CD4-positive, alpha-beta memory T cell (primary cell): Measurements from ENCODE around the gene DUSP28. TPM values are rescaled to one million over a fixed set of nuclear protein-coding genes. Genes with fewer than 3 reads are reported as not detected.
A peak's percentile ranks its signal among the peaks of the same experiment; 100 is the strongest.

Experiments used
- CTCF ChIA-PET: fragments of 350-600 bp; sonication (Branson Sonifier 250); formaldehyde crosslinking; loops from one replicate; lab custom pipeline; 2021; ENCODE audit warnings: inconsistent platforms; ENCODE audit not compliant: partially characterized antibody; lab: Charles Lee
- POLR2A ChIA-PET: fragments of 350-600 bp; sonication (Branson Sonifier 250); formaldehyde crosslinking; loops from one replicate; lab custom pipeline; 2021; ENCODE audit not compliant: partially characterized antibody; lab: Charles Lee
- DNase-seq, 5 donors: peaks; one replicate each; pipeline versions ENCODE4 v3.0.0 to v3.0.0-alpha.2; 2020 to 2022; ENCODE audit warnings: mixed read lengths in 1 of 5
- H3K27ac ChIP-seq: one replicate; pipeline ENCODE4 v1.7.0; 2013; ENCODE audit warnings: low read depth, low read length
- H3K27me3 ChIP-seq: 2 replicates; pipeline ENCODE4 v1.7.0; 2013; ENCODE audit warnings: mild to moderate bottlenecking, low read length, moderate library complexity; ENCODE audit not compliant: insufficient read depth
- H3K36me3 ChIP-seq: 2 replicates; pipeline ENCODE4 v1.7.0; 2013; ENCODE audit warnings: mild to moderate bottlenecking, low read length, moderate library complexity; ENCODE audit not compliant: insufficient read depth
- H3K4me1 ChIP-seq: 2 replicates; pipeline ENCODE4 v1.7.0; 2013; ENCODE audit warnings: mild to moderate bottlenecking, low read length, moderate library complexity; ENCODE audit not compliant: insufficient read depth
- H3K4me3 ChIP-seq, 2 donors: one replicate each; pipeline ENCODE4 v1.7.0; 2013; ENCODE audit warnings: low read length in 2 of 2, mild to moderate bottlenecking in 1 of 2
- H3K9me3 ChIP-seq, 2 donors: one replicate each; pipeline ENCODE4 v1.7.0; 2013; ENCODE audit warnings: low read length in 2 of 2, control low read depth in 1 of 2; ENCODE audit not compliant: control insufficient read depth in 1 of 2
- H3K27ac Mint-ChIP-seq, 7 donors: one replicate each; pipeline ENCODE4 v1.8.0; 2020 to 2021; ENCODE audit warnings: mixed read lengths in 7 of 7, mild to moderate bottlenecking in 6 of 7, inconsistent platforms in 3 of 7, moderate library complexity in 3 of 7
- H3K27me3 Mint-ChIP-seq, 2 donors: one replicate each; pipeline ENCODE4 v1.8.0; 2020 to 2021; ENCODE audit warnings: mixed read lengths in 2 of 2
- H3K36me3 Mint-ChIP-seq, 2 donors: one replicate each; pipeline ENCODE4 v1.8.0; 2020 to 2021; ENCODE audit warnings: mixed read lengths in 2 of 2, inconsistent platforms in 1 of 2, mild to moderate bottlenecking in 1 of 2
- H3K4me1 Mint-ChIP-seq, 4 donors: one replicate each; pipeline ENCODE4 v1.8.0; 2020 to 2021; ENCODE audit warnings: mixed read lengths in 4 of 4, mild to moderate bottlenecking in 1 of 4
- H3K4me3 Mint-ChIP-seq, 8 donors: one replicate each; pipeline ENCODE4 v1.8.0; 2020 to 2021; ENCODE audit warnings: mixed read lengths in 8 of 8, mild to moderate bottlenecking in 7 of 8, moderate library complexity in 6 of 8, inconsistent platforms in 3 of 8
- H3K9me3 Mint-ChIP-seq, 8 donors: one replicate each; pipeline ENCODE4 v1.8.0; 2020 to 2021; ENCODE audit warnings: mixed read lengths in 8 of 8, mild to moderate bottlenecking in 5 of 8, inconsistent platforms in 3 of 8, moderate library complexity in 1 of 8
- intact Hi-C: fragments of 100-400 bp; cut with micrococcal nuclease; formaldehyde crosslinking; loops from one replicate; pipeline ENCODE4 v1.15.1; 2023
- polyA plus RNA-seq, 2 donors: library from polyadenylated mRNA; unstranded; fragments of 300-500 nt; fragmentation: Illumina TruSeq; gene quantifications; one replicate each; pipeline ENCODE4 v1.2.3, GENCODE V29; 2021
- total RNA-seq, 2 experiments: library from RNA; stranded (reverse); gene quantifications; one replicate each; pipeline ENCODE4 v1.2.3, GENCODE V29; 2021

The DUSP28 gene
- total and polyA plus RNA-seq, 4 experiments from 2014 or later = 16.3 to 19.4 (median 18.4) TPM

- H3K27ac Mint-ChIP-seq = peak overlapping the region in 2 of 7 donors; percentile 21 to 31
- CTCF ChIA-PET = no interaction called here
- H3K36me3 ChIP-seq = peaks cover 52% of the 10 kb centered on the region
These were observed 15.2 kb downstream of the DUSP28 start for GRCh38 chr2:240575101-240575965.

GRCh38 chr2:240576036-240576435 is 15.9 kb downstream of the DUSP28 start:
- intact Hi-C loops = no loop called here
- H3K4me1 ChIP-seq = peaks cover 36% of the 10 kb centered on the region
- peaks cover 52% of the 10 kb centered on the region for H3K36me3 ChIP-seq
- no peak for DNase-seq
- peaks cover 0 to 2% (median 0%) of the 10 kb centered on the region in 8 donors for H3K9me3 Mint-ChIP-seq
- no peaks in the 10 kb centered on the region for H3K27me3 Mint-ChIP-seq
- H3K27me3 ChIP-seq = no peaks in the 10 kb centered on the region
- H3K4me3 Mint-ChIP-seq = no peak overlapping the region
- H3K4me3 ChIP-seq = no peak overlapping the region
- POLR2A ChIA-PET = interaction anchor here (7.0 to 20.6 kb wide), 3 partner anchors 10 to 20 kb away, joined by 131 to 461 read pairs (median 249); partner anchors contain the start of genes ANKMY1, CAPN10 and DUSP28
- no peaks in the 10 kb centered on the region for H3K9me3 ChIP-seq
- peaks cover 7 to 34% of the 10 kb centered on the region in 2 donors for H3K36me3 Mint-ChIP-seq
- H3K27ac Mint-ChIP-seq = peak overlapping the region in 1 of 7 donors; percentile 21
- no peak overlapping the region for H3K27ac ChIP-seq
- peaks cover 18 to 37% (median 25%) of the 10 kb centered on the region in 4 donors for H3K4me1 Mint-ChIP-seq
- CTCF ChIA-PET = interaction anchor here (2.2 kb wide), 1 partner anchor 10 kb away, joined by 6 read pairs; no protein-coding TSS in a partner anchor

More at GRCh38 chr2:240575101-240575965, 15.2 kb downstream of the DUSP28 start:
- H3K4me1 ChIP-seq = peaks cover 36% of the 10 kb centered on the region
- intact Hi-C loops = no loop called here
- Mint-ChIP-seq H3K4me1 (peaks cover 21 to 43% (median 28%) of the 10 kb centered on the region in 4 donors), H3K4me3 (no peak overlapping the region), H3K9me3 (no peaks in the 10 kb centered on the region), H3K36me3 (peaks cover under 1 to 41% of the 10 kb centered on the region in 2 donors), H3K27me3 (no peaks in the 10 kb centered on the region)
- POLR2A ChIA-PET = interaction anchor here (7.0 to 20.6 kb wide), 3 partner anchors 10 to 19 kb away, joined by 131 to 461 read pairs (median 249); partner anchors contain the start of genes ANKMY1, CAPN10 and DUSP28
- no peak overlapping the region for H3K27ac ChIP-seq
- no peaks in the 10 kb centered on the region for H3K9me3 ChIP-seq
- peak in 1 of 5 donors; percentile 20 for DNase-seq
- H3K27me3 ChIP-seq = no peaks in the 10 kb centered on the region
- H3K4me3 ChIP-seq = no peak overlapping the region

- Mint-ChIP-seq H3K9me3 (peaks cover 0 to 2% (median 0%) of the 10 kb centered on the region in 8 donors), H3K27ac (peak overlapping the region in 1 of 7 donors; percentile 21), H3K36me3 (peaks cover 11 to 30% of the 10 kb centered on the region in 2 donors), H3K4me1 (peaks cover 15 to 31% (median 22%) of the 10 kb centered on the region in 4 donors), H3K27me3 (no peaks in the 10 kb centered on the region), H3K4me3 (no peak overlapping the region)
- DNase-seq = no peak
- no peaks in the 10 kb centered on the region for H3K27me3 ChIP-seq
- ChIA-PET CTCF (interaction anchor here (0.9 to 2.2 kb wide), 3 partner anchors 10 to 63 kb away, joined by 3 to 6 read pairs (median 3); partner anchors contain the start of gene CAPN10), POLR2A (interaction anchor here (4.0 to 20.6 kb wide), 4 partner anchors 8 to 20 kb away, joined by 42 to 461 read pairs (median 190); partner anchors contain the start of genes ANKMY1, CAPN10, DUSP28 and RNPEPL1)
- H3K9me3 ChIP-seq = no peaks in the 10 kb centered on the region
- no peak overlapping the region for H3K4me3 ChIP-seq
- peaks cover 52% of the 10 kb centered on the region for H3K36me3 ChIP-seq
- peaks cover 32% of the 10 kb centered on the region for H3K4me1 ChIP-seq
- H3K27ac ChIP-seq = no peak overlapping the region
- intact Hi-C loops = no loop called here
These were observed 16.5 kb downstream of the DUSP28 start for GRCh38 chr2:240576436-240577205.

- ChIA-PET CTCF (interaction anchor here (0.9 to 2.2 kb wide), 4 partner anchors 9 to 63 kb away, joined by 3 to 6 read pairs (median 3); partner anchors contain the start of genes CAPN10 and RNPEPL1), POLR2A (interaction anchor here (4.0 to 20.6 kb wide), 4 partner anchors 9 to 21 kb away, joined by 42 to 461 read pairs (median 190); partner anchors contain the start of genes ANKMY1, CAPN10, DUSP28 and RNPEPL1)
- Mint-ChIP-seq H3K27me3 (no peaks in the 10 kb centered on the region), H3K27ac (no peak overlapping the region), H3K36me3 (peaks cover 20 to 30% of the 10 kb centered on the region in 2 donors), H3K9me3 (peaks cover 0 to 2% (median 0%) of the 10 kb centered on the region in 8 donors), H3K4me1 (peaks cover 15 to 32% (median 25%) of the 10 kb centered on the region in 4 donors), H3K4me3 (no peak overlapping the region)
- no peak overlapping the region for H3K27ac ChIP-seq
- H3K9me3 ChIP-seq = no peaks in the 10 kb centered on the region
- peaks cover 27% of the 10 kb centered on the region for H3K4me1 ChIP-seq
- no peak for DNase-seq
- H3K4me3 ChIP-seq = no peak overlapping the region
- intact Hi-C loops = no loop called here
- H3K27me3 ChIP-seq = no peaks in the 10 kb centered on the region
- H3K36me3 ChIP-seq = peaks cover 52% of the 10 kb centered on the region
These were observed 17.3 kb downstream of the DUSP28 start for GRCh38 chr2:240577281-240578109.

GRCh38 chr2:240578110-240578450 is 17.9 kb downstream of the DUSP28 start:
- H3K36me3 ChIP-seq = peaks cover 52% of the 10 kb centered on the region
- Mint-ChIP-seq H3K4me3 (no peak overlapping the region), H3K27me3 (no peaks in the 10 kb centered on the region), H3K27ac (peak overlapping the region in 2 of 7 donors; percentile 42 to 51), H3K9me3 (peaks cover 0 to 2% (median 0%) of the 10 kb centered on the region in 8 donors), H3K36me3 (peaks cover 20 to 31% of the 10 kb centered on the region in 2 donors), H3K4me1 (peaks cover 18 to 35% (median 30%) of the 10 kb centered on the region in 4 donors)
- CTCF ChIA-PET = interaction anchor here (0.9 to 2.2 kb wide), 4 partner anchors 8 to 64 kb away, joined by 3 to 6 read pairs (median 3); partner anchors contain the start of genes CAPN10 and RNPEPL1
- H3K4me1 ChIP-seq = peaks cover 27% of the 10 kb centered on the region
- H3K27ac ChIP-seq = no peak overlapping the region
- no peak overlapping the region for H3K4me3 ChIP-seq
- no peaks in the 10 kb centered on the region for H3K27me3 ChIP-seq
- DNase-seq = no peak
- H3K9me3 ChIP-seq = no peaks in the 10 kb centered on the region
- intact Hi-C loops = no loop called here
- POLR2A ChIA-PET = interaction anchor here (4.0 to 20.6 kb wide), 4 partner anchors 9 to 22 kb away, joined by 42 to 461 read pairs (median 190); partner anchors contain the start of genes ANKMY1, CAPN10, DUSP28 and RNPEPL1

GRCh38 chr2:240578488-240578887 is 18.3 kb downstream of the DUSP28 start:
- peak overlapping the region in 4 of 7 donors; percentile 42 to 90 (median 54) for H3K27ac Mint-ChIP-seq
- Histone ChIP-seq H3K9me3 (no peaks in the 10 kb centered on the region), H3K36me3 (peaks cover 52% of the 10 kb centered on the region), H3K4me1 (peaks cover 27% of the 10 kb centered on the region), H3K27ac (no peak overlapping the region), H3K27me3 (no peaks in the 10 kb centered on the region), H3K4me3 (no peak overlapping the region)
- peaks cover 18 to 38% (median 31%) of the 10 kb centered on the region in 4 donors for H3K4me1 Mint-ChIP-seq
- intact Hi-C loops = no loop called here
- no peak overlapping the region for H3K4me3 Mint-ChIP-seq
- H3K36me3 Mint-ChIP-seq = peaks cover 20 to 31% of the 10 kb centered on the region in 2 donors
- H3K9me3 Mint-ChIP-seq = peaks cover 0 to 2% (median 0%) of the 10 kb centered on the region in 8 donors
- POLR2A ChIA-PET = interaction anchor here (4.0 to 20.6 kb wide), 4 partner anchors 8 to 22 kb away, joined by 42 to 461 read pairs (median 190); partner anchors contain the start of genes ANKMY1, CAPN10, DUSP28 and RNPEPL1
- CTCF ChIA-PET = interaction anchor here (1.1 to 2.2 kb wide), 2 partner anchors 10 to 12 kb away, joined by 3 to 6 read pairs; partner anchors contain the start of gene RNPEPL1
- no peak for DNase-seq
- no peaks in the 10 kb centered on the region for H3K27me3 Mint-ChIP-seq
